HepG2 (cell line): ENCODE results near the gene NOTUM. TPM values are rescaled to one million over a fixed set of nuclear protein-coding genes. Genes with fewer than 3 reads are reported as not detected.

Experiments
- AHR ChIP-seq: IDR thresholded peaks from 2 replicates; pipeline ENCODE4 v1.6.1; 2018; ENCODE audit warnings: missing genetic modification reagents, missing compliant biosample characterization
- EP300 ChIP-seq, 3 experiments: sonication (generic) in 1 of 3; formaldehyde crosslinking in 1 of 3; IDR thresholded peaks; 2 replicates each; pipeline versions ENCODE4 v1.5.1 to v1.6.1; 2011 to 2020; ENCODE audit warnings: low read depth in 2 of 3, low read length in 2 of 3, borderline replicate concordance in 1 of 3, improper control_type of control experiment in 1 of 3, mild to moderate bottlenecking in 1 of 3, missing genetic modification reagents in 1 of 3, moderate library complexity in 1 of 3
- ETV6 ChIP-seq: sonication (generic); formaldehyde crosslinking; conservative IDR thresholded peaks from 2 replicates; pipeline ENCODE4 v1.4.0; 2020; ENCODE audit warnings: missing genetic modification reagents
- GFI1 ChIP-seq: sonication (generic); formaldehyde crosslinking; IDR thresholded peaks from 2 replicates; pipeline ENCODE4 v1.5.0; 2020; ENCODE audit warnings: missing genetic modification reagents, mild to moderate bottlenecking, borderline replicate concordance
- GLI4 ChIP-seq: sonication (generic); formaldehyde crosslinking; IDR thresholded peaks from 2 replicates; pipeline ENCODE4 v1.5.1; 2020; ENCODE audit warnings: missing genetic modification reagents, mild to moderate bottlenecking, moderate library complexity, borderline replicate concordance
- KAT8 ChIP-seq: IDR thresholded peaks from 2 replicates; pipeline ENCODE4 v1.6.1; 2016; ENCODE audit warnings: missing genetic modification reagents, missing compliant biosample characterization
- MAFK ChIP-seq, 2 experiments: IDR thresholded peaks in 1 of 2; conservative IDR thresholded peaks in 1 of 2; 2 replicates each; pipeline ENCODE4 v1.6.1; 2011; ENCODE audit warnings: improper control_type of control experiment in 2 of 2, low read length in 2 of 2
- RARG ChIP-seq: sonication (generic); formaldehyde crosslinking; IDR thresholded peaks from 2 replicates; pipeline ENCODE4 v1.4.0; 2020; ENCODE audit warnings: low read depth, mild to moderate bottlenecking, missing genetic modification reagents
- RBM39 ChIP-seq: fragments of 200-400 bp; formaldehyde crosslinking; IDR thresholded peaks from one replicate; pipeline ENCODE4 v1.6.1; 2018; ENCODE audit warnings: antibody characterized with exemption, mild to moderate bottlenecking, low read depth, low read length; ENCODE audit not compliant: poor library complexity, severe bottlenecking
- SALL2 ChIP-seq: sonication (generic); formaldehyde crosslinking; IDR thresholded peaks from 2 replicates; pipeline ENCODE4 v1.8.1; 2023; ENCODE audit warnings: mild to moderate bottlenecking, missing genetic modification reagents, inconsistent platforms
- SETDB1 ChIP-seq: sonication (generic); formaldehyde crosslinking; IDR thresholded peaks from 2 replicates; pipeline ENCODE4 v1.5.1; 2020; ENCODE audit warnings: missing genetic modification reagents, mild to moderate bottlenecking, borderline replicate concordance
- SMAD3 ChIP-seq: sonication (generic); formaldehyde crosslinking; IDR thresholded peaks from 2 replicates; pipeline ENCODE4 v1.4.0; 2020; ENCODE audit warnings: missing genetic modification reagents
- SRSF1 ChIP-seq: fragments of 200-400 bp; formaldehyde crosslinking; optimal IDR thresholded peaks from 2 replicates; pipeline ENCODE3; 2017; ENCODE audit warnings: mild to moderate bottlenecking, low read depth, low read length, moderate library complexity
- TAF15 ChIP-seq: fragments of 200-400 bp; formaldehyde crosslinking; IDR thresholded peaks from one replicate; pipeline ENCODE4 v1.6.1; 2018; ENCODE audit warnings: mild to moderate bottlenecking, low read depth, low read length; ENCODE audit not compliant: poor library complexity, severe bottlenecking
- ZKSCAN1 ChIP-seq: fragments of 150-350 bp; IDR thresholded peaks from 2 replicates; pipeline ENCODE4 v1.6.1; 2014; ENCODE audit warnings: low read length
- ZNF121 ChIP-seq: sonication (generic); formaldehyde crosslinking; IDR thresholded peaks from 2 replicates; pipeline ENCODE4 v1.5.0; 2020; ENCODE audit warnings: mild to moderate bottlenecking, missing genetic modification reagents
- ZNF282 ChIP-seq: fragments of 450-650 bp; IDR thresholded peaks from 2 replicates; pipeline ENCODE4 v1.6.1; 2018; ENCODE audit not compliant: partially characterized antibody
- ZNF3 ChIP-seq: IDR thresholded peaks from 2 replicates; pipeline ENCODE4 v1.7.0; 2017; ENCODE audit warnings: inconsistent platforms
- ZNF329 ChIP-seq: sonication (generic); formaldehyde crosslinking; IDR thresholded peaks from 2 replicates; pipeline ENCODE4 v1.9.0; 2021; ENCODE audit warnings: low read depth, mild to moderate bottlenecking, missing genetic modification reagents
- ZNF354B ChIP-seq: sonication (generic); formaldehyde crosslinking; IDR thresholded peaks from 2 replicates; pipeline ENCODE4 v1.8.0; 2022; ENCODE audit warnings: mild to moderate bottlenecking, missing genetic modification reagents
- ZNF569 ChIP-seq: sonication (generic); formaldehyde crosslinking; IDR thresholded peaks from 2 replicates; pipeline ENCODE4 v1.5.0; 2020; ENCODE audit warnings: mild to moderate bottlenecking, missing genetic modification reagents, moderate library complexity, borderline replicate concordance
- ZNF615 ChIP-seq: sonication (generic); formaldehyde crosslinking; IDR thresholded peaks from 2 replicates; pipeline ENCODE4 v1.5.0; 2020; ENCODE audit warnings: mild to moderate bottlenecking, missing genetic modification reagents, borderline replicate concordance
- polyA plus RNA-seq, 8 experiments: library from polyadenylated mRNA; depleted of rRNA in 3 of 8; stranded (reverse) in 7 of 8; unstranded in 1 of 8; fragments of >200 nt; fragmentation: Illumina TruSeq in 4 of 8; extraction: Trizol in 4 of 8; gene quantifications; 2 replicates each; pipeline versions ENCODE4 v1.2.1 to v1.2.3, GENCODE V29; 2011 to 2016; ENCODE audit warnings: low read depth in 4 of 8, missing spikeins in 1 of 8, mixed read lengths in 1 of 8; ENCODE audit not compliant: insufficient read depth in 1 of 8
- total RNA-seq, 5 experiments: library from RNA; depleted of rRNA; stranded (reverse); fragments of >200 nt; fragmentation: Illumina TruSeq; extraction: Trizol; gene quantifications; 2 replicates each; pipeline ENCODE4 v1.2.3, GENCODE V29; 2016; ENCODE audit warnings: low read depth in 1 of 5
- TF ChIP-seq, protein P1 (sequence below): sonication (generic); formaldehyde crosslinking; IDR thresholded peaks from 2 replicates; pipeline ENCODE4 v1.4.0; 2020; ENCODE audit warnings: missing genetic modification reagents
- TF ChIP-seq, protein P2 (sequence below), 2 experiments: fragments of 450-650 bp in 1 of 2; sonication (generic) in 1 of 2; formaldehyde crosslinking; IDR thresholded peaks; 2 replicates each; pipeline versions ENCODE4 v1.5.0 to v1.8.0; 2020 to 2022; ENCODE audit warnings: mild to moderate bottlenecking in 1 of 2, missing genetic modification reagents in 1 of 2
- TF ChIP-seq, protein P3 (sequence below): sonication (generic); formaldehyde crosslinking; IDR thresholded peaks from 2 replicates; pipeline ENCODE4 v1.8.1; 2022; ENCODE audit warnings: low read depth, mild to moderate bottlenecking, missing genetic modification reagents

The NOTUM gene
- total and polyA plus RNA-seq, 2 of the 13 experiments (the other 11 are each of a cell fraction or from before 2014, with no cell fraction given): 150 to 160 TPM

GRCh38 chr17:81954131-81955057, 6.6 kb downstream of the NOTUM start (continued):
- TF ChIP-seq ZNF121 (CRISPR knock-in tag): peak; percentile 82
- TF ChIP-seq TAF15: no peak
- TF ChIP-seq ZKSCAN1: no peak
- no peak for TF ChIP-seq RARG (CRISPR knock-in tag)
- no peak for TF ChIP-seq ZNF615 (CRISPR knock-in tag)
- TF ChIP-seq AHR (CRISPR knock-in tag): no peak
- peak; percentile 76; the same call in 1 of the 2 replicates for TF ChIP-seq SALL2
- TF ChIP-seq, protein P1, sequence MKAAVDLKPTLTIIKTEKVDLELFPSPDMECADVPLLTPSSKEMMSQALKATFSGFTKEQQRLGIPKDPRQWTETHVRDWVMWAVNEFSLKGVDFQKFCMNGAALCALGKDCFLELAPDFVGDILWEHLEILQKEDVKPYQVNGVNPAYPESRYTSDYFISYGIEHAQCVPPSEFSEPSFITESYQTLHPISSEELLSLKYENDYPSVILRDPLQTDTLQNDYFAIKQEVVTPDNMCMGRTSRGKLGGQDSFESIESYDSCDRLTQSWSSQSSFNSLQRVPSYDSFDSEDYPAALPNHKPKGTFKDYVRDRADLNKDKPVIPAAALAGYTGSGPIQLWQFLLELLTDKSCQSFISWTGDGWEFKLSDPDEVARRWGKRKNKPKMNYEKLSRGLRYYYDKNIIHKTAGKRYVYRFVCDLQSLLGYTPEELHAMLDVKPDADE: no peak
- no peak for TF ChIP-seq ZNF329 (CRISPR knock-in tag)
- no peak for TF ChIP-seq ZNF569 (CRISPR knock-in tag)
- TF ChIP-seq GFI1: no peak
- TF ChIP-seq SRSF1: peak; percentile 34
- TF ChIP-seq ETV6: no peak
- TF ChIP-seq ZNF282: no peak
- no peak for TF ChIP-seq ZNF354B
- no peak for TF ChIP-seq GLI4
- no peak for TF ChIP-seq KAT8 (CRISPR knock-in tag)
- no peak for TF ChIP-seq ZNF3 (CRISPR knock-in tag)
- TF ChIP-seq, protein P2, sequence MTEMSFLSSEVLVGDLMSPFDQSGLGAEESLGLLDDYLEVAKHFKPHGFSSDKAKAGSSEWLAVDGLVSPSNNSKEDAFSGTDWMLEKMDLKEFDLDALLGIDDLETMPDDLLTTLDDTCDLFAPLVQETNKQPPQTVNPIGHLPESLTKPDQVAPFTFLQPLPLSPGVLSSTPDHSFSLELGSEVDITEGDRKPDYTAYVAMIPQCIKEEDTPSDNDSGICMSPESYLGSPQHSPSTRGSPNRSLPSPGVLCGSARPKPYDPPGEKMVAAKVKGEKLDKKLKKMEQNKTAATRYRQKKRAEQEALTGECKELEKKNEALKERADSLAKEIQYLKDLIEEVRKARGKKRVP (CRISPR knock-in tag; IDR thresholded peaks at IDR 0.05): 0 out of 4 replicates have a peak, but pooled peaks of 1 of the 2 experiments have one; percentile 28
- TF ChIP-seq SMAD3 (CRISPR knock-in tag): no peak
- TF ChIP-seq, protein P3, sequence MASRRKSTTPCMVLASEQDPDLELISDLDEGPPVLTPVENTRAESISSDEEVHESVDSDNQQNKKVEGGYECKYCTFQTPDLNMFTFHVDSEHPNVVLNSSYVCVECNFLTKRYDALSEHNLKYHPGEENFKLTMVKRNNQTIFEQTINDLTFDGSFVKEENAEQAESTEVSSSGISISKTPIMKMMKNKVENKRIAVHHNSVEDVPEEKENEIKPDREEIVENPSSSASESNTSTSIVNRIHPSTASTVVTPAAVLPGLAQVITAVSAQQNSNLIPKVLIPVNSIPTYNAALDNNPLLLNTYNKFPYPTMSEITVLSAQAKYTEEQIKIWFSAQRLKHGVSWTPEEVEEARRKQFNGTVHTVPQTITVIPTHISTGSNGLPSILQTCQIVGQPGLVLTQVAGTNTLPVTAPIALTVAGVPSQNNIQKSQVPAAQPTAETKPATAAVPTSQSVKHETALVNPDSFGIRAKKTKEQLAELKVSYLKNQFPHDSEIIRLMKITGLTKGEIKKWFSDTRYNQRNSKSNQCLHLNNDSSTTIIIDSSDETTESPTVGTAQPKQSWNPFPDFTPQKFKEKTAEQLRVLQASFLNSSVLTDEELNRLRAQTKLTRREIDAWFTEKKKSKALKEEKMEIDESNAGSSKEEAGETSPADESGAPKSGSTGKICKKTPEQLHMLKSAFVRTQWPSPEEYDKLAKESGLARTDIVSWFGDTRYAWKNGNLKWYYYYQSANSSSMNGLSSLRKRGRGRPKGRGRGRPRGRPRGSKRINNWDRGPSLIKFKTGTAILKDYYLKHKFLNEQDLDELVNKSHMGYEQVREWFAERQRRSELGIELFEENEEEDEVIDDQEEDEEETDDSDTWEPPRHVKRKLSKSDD (CRISPR knock-in tag): no peak
- no peak for TF ChIP-seq SETDB1
- TF ChIP-seq MAFK (conservative IDR thresholded peaks at IDR 0.05 in 1 of 2, IDR thresholded peaks at IDR 0.05 in 1 of 2; ENCODE audit: low read length in 2 of 2): no peak
- no peak for TF ChIP-seq EP300 (IDR thresholded peaks at IDR 0.05; ENCODE audit: low read depth in 2 of 2, low read length in 2 of 2)
- no peak for TF ChIP-seq EP300 (CRISPR knock-in tag; IDR thresholded peaks at IDR 0.05; ENCODE audit: borderline replicate concordance)
- TF ChIP-seq RBM39: no peak
